Inflammatory macrophage treated with lipopolysaccharide for 4 hours (primary cell): Measurements from ENCODE around the gene IPO5.
"Not testable (repeated sequence)": the region's sequence is repeated elsewhere in the genome, so short reads cannot be mapped to it uniquely, and the experiment has no call there.

Experiments used
- DNase-seq: peaks from one replicate; pipeline ENCODE4 v3.0.0-alpha.2; 2020

The IPO5 gene

DNA sequence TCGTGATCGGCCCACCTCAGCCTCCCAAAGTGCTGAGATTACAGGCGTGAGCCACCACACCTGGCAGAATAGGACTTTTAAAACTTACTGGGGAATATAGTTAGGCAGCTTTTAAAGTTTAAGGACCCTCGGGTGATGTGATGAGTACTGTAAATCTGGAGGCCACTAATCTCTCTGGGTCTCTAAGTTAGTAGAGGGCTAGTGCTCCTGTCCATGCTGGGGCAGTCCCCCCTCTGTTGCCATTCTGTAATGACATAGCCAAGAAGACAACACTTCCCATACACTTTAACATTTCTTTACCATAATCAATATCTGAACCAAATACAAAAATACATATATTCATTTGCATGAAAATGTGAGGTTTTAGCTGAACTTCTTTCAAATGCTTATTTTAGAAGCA lies 65.7 kb downstream of the IPO5 start:
- DNase-seq = no peak

DNA sequence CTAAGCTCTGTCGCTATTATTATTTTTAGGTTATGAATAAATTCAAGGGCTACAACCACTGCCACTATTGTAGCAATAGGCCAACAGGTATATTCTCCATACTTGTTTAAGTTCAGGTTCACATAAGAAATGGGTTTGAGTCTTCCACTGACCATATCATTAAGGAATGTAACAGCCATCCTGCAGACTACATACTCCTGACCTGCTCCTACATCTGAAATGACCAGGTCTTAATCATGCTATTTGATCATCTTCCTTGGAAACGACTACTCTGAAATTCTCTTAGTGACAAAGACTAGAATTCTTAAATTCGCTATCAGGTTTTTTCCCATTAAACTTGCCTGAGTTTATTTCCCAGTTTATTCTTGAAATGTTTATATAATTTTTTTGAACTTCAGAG lies 66.8 kb downstream of the IPO5 start:
- DNase-seq = no peak

DNA sequence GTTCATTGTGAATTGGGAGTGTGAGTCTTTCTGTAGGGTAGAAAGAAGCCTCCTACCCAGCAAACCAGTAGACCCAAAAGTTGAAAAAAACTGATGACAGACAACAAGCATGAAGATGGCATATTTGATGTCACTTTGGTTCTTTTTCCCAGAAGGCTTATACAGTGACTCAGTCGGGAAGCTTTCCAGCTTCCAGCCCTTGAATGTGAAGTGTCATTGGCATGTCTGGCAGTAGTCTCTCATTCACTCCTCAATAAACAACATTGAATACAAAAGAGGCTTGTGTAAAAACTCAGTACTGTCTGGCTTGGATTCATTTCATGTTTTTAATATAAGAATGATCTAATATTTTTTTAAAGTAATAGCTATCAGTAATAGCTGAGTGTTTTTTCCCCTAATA lies 68.7 kb downstream of the IPO5 start:
- DNase-seq = no peak

DNA sequence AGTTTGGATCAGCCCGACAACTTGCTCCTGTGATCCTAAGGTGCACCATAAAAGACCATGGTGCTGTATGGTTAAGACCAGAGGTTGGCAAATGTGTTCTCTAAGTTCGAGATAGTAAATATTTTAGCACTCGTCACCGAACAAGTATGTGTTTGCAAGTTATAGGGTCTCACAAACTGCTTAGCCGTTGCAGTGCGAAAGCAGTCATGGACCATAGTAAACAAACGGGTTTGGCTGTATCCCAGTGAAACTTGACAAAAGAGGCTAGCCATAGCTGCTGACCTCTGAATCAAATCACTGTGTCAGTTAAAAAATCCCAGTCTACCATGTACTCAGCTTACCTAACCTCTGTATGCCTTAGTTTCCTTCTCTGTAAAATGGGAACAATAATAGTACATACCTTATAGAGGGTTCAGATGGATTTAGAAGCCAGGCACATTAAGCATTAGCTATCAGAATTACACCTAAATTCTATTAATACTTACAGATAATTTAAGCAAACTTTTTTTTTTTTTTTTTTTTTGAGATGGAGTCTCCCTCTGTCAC lies 72.1 kb downstream of the IPO5 start:
- no peak for DNase-seq

DNA sequence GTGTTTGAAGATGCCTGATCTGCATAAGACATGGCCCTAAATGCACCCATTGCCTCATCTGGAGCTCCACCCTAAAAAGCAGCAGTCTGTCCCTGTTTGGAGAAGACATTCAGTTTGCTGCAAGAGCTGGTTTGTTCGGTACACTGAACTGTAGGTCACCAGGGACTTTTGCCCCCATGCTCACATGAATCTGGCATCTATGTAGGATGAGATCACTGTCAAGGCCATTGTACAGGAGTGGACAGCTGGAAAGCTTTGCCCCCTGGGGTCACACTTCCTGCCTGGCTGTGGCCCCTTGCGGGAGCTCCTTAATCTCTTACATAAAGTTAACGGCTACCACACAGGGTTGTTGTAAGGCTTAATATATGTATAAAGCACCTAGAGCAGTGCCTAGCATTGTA lies 73.0 kb downstream of the IPO5 start:
- DNase-seq = no peak

DNA sequence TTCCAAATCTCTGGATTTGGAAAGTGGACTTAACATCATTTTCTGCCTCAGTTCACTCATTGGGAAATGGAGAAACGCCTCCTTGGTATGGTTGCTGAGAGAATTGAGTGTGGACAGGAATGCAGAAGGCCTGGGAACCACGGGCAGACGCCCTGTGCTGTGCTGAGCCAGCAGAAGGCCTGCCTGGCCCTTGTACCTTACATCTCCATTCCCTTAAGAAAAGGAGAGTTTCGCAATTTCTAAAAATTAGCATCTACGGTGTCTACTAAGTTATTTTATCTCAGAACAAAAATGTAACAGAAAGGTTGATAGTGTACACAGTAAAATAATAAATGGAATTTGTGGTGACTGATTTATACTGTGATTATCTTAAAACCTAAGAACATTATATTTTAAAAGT lies 78.7 kb downstream of the IPO5 start:
- no peak for DNase-seq

DNA sequence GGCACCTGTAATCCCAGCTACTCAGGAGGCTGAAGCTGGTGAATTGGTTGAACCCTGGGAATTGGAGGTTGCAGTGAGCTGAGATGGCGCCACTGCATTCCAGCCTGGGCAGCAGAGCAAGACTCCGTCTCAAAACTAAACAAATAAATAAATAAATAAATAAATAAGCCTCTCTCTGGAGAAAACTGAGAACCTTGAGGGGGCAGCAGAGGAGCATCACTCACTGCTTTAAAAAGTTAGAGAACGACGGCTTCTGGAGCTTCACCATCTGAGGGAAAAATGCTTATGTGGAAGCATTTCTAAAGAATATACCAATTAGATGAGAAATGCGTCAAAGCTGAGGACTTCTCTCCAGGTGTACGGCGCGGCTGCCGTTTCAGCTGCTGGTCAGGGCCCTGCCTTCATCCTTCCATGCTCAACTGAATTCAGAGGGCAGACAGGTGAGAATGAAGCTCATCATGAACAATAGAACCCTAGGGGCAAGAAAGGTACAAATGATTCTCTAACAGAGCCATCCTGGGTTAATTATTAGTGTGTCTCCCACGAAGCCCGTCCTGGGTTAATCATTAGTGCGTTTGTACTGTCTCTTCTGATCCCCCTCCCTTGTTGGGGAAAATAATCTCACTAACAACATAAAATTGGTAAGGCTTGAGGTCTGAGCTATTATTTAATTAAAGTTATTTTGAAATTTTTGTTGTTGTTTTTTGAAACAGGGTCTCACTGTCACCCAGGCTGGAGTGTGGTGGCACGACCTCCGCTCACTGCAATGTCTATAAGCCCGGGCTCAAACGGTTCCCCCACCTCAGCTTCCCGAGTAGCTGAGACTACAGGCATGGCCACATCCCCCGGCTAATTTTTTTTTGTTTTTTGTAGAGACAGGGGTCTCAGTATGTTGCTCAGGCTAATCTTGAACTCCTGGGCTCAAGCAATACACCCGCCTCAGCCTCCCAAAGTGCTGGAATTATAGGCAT lies 80.1 kb downstream of the IPO5 start:
- DNase-seq = no peak

DNA sequence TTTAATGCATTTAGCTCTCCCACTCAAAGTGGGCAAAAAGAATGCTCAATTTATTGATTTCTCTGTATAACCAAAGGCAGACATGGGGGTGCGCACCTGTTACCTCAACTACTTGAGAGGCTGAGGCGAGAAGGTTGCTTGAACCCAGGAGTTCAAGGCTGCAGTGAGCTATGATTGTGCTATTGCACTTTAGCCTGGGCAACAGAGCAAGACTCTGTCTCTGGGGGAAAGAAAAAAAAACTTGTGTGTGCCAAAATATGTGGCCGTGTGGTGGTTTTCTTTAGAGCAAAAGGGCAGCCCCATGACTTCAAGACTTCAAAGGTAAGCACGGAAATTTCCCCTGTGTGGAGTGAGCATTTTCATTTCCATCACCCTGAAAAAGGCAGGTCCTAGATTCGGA lies 81.9 kb downstream of the IPO5 start:
- no peak for DNase-seq

DNA sequence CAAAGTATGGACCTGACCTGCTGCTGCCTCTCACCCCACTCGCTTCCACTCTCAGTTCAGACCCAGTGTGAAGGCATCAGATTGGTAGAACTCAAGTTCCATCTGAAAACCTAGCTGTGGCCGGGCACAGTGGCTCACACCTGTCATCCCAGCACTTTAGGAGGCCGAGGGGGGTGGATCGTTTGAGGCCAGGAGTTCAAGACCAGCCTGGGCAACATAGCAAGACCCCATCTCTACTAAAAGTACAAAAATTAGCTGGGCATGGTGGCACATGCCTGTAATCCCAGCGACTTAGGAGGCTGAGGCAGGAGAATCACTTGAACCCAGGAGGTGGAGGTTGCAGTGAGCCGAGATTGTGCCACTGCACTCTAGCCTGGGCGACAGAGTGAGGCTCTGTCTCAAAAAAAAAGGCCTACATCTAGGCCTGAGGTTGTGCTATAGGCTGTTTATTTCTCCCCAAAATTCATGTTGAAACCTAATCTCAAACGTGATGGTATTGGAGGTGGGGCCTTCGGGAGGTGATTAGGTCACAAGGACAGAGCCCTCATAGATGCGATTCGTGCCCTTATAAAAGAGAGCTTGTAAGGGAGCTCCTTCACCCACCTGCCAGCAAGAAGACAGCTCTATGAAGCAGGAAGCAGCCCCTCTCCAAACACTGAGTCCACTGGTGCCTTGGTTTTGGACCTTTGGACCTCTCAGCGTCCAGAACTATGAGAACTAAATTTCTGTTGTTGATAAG lies 83.3 kb downstream of the IPO5 start:
- DNase-seq = not testable (repeated sequence)

DNA sequence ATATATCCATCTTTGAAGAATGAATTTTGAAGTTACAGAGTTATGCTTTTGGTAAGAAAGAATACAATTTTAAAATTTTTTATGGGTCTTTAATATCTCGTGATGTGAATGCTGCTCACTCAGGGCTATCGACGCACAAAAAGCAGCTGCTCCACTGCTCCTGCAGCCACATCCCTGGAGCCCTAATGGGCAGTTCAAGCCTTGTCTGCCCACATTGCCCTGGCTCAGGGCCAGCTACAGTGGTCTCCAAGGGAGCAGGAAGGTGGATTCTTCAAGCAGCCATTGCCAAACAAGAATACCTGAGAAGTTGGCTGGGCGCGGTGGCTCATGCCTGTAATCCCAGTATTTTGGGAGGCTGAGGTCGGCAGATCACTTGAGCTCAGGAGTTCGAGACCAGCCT lies 85.8 kb downstream of the IPO5 start:
- DNase-seq = no peak

DNA sequence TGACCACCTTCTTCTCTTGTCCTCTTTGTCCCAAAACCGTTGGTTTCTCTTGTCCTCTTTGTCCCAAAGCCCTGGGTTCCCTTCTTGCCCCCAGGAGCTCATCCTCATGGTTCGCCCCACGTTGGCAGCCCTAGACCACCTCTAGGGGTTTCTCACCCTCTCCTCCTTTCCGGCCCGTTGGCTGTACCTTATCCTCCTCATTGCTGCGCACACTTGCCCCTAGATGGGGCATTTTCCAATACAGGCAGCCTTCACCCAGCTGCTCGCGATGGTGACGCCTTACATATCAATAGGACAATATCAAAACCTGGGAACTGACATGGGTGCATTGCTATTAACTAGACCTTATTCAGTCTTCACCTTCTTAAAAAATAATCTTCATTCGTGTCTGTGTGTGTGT lies 86.5 kb downstream of the IPO5 start:
- no peak for DNase-seq

DNA sequence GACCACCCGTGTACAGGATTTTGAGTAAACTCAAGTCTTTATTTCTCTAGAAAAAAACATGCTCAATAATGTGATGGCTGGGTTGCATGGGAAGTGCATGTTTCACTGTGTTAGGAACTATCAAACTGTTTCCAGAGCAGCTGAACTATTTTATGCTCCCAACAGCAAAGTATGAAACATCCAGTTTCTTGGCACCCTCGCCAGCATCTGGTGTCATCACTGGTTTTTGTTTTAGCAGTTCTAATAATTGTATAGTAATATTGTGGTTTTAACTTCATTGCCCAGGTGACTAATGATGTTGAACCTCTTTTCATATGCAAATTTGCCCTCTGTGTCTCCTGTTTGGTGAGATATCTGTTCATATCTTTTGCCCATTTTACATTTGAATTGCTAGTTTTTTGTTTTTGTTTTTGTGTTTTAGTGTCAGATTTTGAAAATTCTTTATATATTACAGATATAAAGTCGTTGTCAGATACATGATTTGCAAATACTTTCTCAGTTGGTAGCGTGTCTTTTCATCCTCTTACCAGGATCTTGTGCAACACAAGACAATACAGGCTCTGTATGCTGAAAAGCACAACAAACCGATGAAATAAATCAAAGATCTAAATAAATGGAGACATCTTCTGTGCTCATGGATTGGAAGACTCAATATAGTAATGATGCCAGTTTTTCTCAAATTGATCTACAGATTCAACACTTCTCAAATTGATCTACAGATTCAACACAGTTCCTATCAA lies 87.8 kb downstream of the IPO5 start:
- no peak for DNase-seq

DNA sequence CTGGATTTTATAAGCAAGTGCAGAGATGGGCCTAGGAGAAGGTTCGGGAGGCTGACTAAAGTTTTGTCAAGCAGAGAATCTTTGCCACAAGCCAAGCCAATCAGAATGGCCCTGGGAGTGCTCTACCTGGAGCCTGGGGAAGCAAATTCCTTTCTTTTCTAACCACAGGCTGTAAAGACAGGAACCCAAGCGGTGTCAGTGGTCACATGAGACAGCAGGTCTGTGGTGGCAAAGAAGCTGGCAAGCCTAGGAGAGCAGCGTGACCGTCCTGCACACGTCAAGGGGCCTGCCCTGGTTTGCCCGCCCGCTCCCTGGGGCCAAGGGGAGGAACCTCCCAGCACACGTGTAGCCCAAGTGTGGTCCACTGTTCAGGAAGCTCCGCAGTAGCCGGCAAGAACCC lies 90.8 kb downstream of the IPO5 start:
- DNase-seq = no peak

DNA sequence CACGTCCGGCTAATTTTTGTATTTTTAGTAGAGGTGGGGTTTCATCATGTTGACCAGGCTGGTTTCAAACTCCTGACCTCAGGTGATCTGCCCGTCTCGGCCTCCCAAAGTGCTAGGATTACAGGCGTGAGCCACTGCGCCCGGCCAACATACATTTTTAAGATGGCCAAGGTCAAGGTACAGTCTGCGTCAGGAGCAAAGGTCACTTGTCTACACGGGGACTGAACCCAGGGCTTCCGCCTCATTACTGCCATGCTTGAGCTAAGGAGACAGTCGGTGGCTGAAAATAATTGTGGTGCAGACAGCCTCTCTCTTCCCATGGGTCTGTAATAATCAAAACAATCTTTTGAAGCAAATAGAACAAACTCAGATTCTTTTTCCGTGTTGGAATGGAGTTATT lies 94.3 kb downstream of the IPO5 start:
- not testable (repeated sequence) for DNase-seq

DNA sequence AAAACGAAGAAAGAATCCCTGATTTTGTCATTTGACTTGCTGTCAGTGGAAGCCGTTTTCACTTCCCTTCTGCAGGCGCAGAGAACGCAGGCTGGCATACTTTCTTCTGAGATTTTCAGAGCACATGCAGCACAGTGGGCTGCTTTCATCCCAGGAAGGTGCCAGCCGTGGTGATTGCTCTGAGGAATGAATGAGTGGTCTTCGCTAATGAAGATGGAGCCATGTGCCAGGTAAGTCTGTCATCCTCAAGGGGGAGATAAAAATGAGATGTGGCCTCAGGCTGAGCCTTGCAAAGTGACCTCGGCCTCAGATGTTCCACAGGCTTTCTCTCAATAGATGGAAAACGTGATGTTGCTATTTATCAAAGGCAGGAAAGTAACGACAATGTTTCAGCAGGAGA lies 94.8 kb downstream of the IPO5 start:
- DNase-seq = no peak

DNA sequence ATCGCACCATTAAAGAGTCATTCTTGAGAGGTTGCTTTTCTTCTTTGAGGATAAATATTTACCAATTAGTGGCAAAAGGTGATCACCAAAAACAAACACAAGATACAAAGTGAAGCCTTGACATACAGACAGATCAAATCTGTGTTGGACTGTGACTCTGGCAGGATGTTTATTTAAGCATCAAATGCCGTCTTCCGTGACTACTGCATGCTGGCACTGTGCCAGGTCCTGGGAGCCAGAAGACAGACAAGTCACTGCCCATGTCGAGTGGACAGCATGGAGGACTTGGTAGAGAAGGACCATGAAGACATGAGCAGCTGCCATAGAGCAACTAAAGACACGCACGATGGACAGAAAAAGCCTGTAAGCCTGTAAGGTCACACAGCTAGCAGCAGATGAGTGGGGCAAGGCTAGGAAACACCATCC lies 96.6 kb downstream of the IPO5 start:
- no peak for DNase-seq

DNA sequence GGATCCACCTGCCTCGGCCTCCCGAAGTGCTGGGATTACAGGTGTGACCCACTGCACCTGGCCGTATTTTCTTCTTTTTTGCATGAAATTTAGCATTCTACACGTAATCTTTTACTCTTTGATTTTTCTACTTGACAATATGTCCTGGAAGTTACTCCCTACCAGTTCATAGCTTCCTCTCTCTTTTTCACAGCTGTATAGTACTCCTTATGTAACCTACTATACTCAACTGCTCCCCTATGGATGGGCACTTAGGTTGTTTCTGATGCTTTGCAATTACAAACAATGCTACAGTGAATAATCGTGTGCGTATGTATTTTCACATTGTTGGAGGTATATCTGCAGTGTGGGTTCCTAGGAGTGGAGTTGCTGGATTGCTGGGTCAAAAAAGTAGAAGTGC lies 98.9 kb downstream of the IPO5 start:
- DNase-seq = no peak

DNA sequence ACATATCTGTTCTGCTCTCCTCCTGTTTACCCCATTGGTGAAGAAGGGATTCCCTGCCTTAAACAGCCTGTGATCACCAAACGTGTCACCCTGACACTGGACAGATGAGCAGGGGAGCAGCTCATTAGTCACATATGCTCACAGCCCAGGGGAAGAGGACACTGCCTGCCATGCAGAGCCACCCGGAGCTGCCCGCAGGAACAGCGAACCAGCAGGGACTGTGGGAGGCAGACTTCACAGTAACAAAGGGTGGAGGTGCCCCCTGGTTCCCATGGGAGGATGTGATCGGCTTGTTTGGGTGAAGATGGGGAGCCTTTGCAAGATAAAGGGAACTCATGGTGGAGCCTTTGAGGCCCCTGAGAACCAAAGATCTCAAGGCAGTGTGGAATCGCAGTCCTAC lies 100.8 kb downstream of the IPO5 start:
- no peak for DNase-seq

DNA sequence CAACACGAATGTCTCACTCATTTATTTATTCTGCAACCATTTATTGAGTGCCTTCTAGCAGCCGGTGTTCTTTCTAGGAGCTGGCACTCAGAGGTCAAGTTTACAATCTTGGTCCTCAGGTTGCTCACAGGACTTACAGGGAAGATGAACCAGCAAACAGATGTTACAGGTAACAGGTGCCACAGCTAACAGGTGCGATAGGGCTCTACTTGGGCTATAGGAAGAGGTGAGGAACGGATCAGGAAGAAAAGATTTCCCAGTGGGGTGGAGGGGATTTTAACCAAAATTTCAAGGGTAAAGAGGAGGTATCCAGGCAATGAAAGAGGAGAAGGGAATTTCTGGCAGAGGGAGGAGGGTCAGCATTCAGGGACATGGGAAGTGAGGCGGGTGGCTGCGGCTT lies 102.1 kb downstream of the IPO5 start:
- DNase-seq = no peak

DNA sequence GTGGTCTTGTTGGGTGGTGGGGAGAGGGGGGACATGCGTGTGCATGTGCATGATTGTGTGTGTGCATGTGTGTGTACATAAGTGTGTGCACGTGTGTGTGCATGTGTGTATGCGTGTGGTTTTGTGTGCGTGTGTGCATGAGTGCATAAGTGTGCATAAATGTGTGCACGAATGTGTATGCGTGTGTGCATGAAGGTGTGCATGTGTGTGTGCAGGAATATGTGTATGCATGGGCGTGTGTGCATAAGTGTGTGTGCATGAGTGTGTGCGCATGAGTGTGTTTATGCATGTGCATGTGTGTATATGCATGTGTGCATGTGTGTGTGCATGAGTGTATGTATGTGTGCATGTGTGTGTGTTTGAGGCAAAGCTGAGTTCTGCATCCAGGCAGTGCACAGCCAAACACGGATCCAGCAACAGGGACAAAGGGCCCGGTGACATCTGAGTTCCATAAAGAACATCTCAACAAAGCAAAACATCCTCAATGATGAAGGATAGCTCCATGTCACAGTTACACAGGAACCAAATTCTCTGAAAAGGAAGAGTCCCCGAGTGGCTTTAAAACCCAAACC lies 103.5 kb downstream of the IPO5 start:
- no peak for DNase-seq

DNA sequence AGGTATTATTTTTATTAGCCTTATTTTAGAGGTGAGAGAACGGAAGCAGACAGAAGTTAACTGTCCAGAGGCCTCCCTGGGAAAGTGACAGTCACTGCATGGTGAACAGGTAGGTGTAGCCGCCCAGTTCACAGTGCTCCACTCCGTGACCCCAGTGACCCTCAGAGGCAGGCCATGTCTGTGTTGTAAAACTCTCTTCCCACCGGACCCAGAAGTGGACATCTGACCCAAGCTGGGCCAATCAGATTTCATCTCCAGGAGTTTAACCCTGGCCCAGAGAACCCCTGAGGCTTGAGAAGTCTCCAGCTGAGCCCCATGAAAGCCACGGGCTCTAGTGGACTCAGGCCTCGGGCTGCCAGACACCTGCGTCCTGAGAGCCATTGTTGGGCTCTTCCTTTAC lies 105.8 kb downstream of the IPO5 start:
- DNase-seq = no peak

DNA sequence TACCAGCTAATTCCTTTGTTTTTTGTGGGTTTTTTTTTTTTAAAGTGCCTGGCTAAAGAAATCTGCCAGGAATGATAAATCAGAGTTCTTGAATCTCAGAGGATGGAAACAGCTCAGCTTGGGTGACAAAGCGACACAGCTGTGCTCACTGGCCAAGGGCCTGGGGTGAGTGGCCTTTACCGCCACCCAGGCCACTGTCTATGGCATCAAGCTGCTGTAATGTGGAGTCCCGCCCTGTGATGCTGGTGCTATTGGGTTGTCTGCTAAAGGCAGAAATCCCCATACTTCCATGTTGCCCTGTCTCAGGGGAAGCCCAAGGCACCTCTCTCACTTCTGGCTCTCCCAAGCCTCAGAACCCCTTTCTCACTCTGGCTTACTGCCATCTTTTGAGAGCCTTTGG lies 106.8 kb downstream of the IPO5 start:
- no peak for DNase-seq

DNA sequence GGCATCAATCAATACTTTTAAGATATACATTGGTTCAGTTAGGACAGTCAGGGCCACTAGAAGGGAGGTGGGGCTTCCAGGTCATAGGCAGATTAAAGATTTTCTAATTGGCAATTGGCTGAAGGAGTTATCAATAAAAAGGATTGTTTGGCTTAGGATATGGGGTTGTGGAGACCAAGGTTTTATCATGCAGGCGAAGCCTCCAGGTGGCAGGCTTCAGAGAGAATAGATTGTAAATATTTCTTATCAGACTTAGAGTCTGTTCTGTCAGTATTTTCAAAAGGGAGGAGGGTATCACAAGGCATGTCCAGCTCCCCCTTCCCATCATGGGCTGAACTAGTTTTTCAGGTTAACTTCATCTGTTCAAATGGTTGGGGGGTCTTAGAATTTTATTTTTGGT lies 112.0 kb downstream of the IPO5 start:
- DNase-seq = no peak
